ENCODE results near the gene SPEF2.
A peak's percentile ranks its signal among the peaks of the same experiment; 100 is the strongest.

The SPEF2 gene

GRCh38 chr5:35745193-35745592 lies 127.5 kb downstream of the SPEF2 start:
- H3K27me3 ChIP-seq (ENCODE audit: insufficient read depth, insufficient read length): peaks cover 54% of the 10 kb centered on the region
- no peak overlapping the region for H3K9ac ChIP-seq (ENCODE audit: insufficient read length, low read depth)
- no peaks in the 10 kb centered on the region for H3K4me1 ChIP-seq (ENCODE audit: insufficient read depth, insufficient read length)
- TF ChIP-seq ZNF274 (IDR thresholded peaks at IDR 0.05; ENCODE audit: low read depth, low read length) (no peak), YY1 (IDR thresholded peaks at IDR 0.05; ENCODE audit: insufficient read depth, insufficient read length) (no peak), SUZ12 (IDR thresholded peaks at IDR 0.05; ENCODE audit: extremely low read depth, insufficient read depth, insufficient read length) (no peak)
- no peak for DNase-seq (ENCODE audit: low read depth, low spot score)
- H3K4me3 ChIP-seq (ENCODE audit: insufficient read length, low read depth): no peak overlapping the region
- no peaks in the 10 kb centered on the region for H3K9me3 ChIP-seq (ENCODE audit: insufficient read depth, low read length)
- no peaks in the 10 kb centered on the region for H3K36me3 ChIP-seq (ENCODE audit: insufficient read depth, insufficient read length, low read length)

- TF ChIP-seq SUZ12 (IDR thresholded peaks at IDR 0.05; ENCODE audit: extremely low read depth, insufficient read depth, insufficient read length) (no peak), ZNF274 (IDR thresholded peaks at IDR 0.05; ENCODE audit: low read depth, low read length) (no peak), YY1 (IDR thresholded peaks at IDR 0.05; ENCODE audit: insufficient read depth, insufficient read length) (no peak)
- Histone ChIP-seq H3K9me3 (ENCODE audit: insufficient read depth, low read length) (no peaks in the 10 kb centered on the region), H3K4me3 (ENCODE audit: insufficient read length, low read depth) (no peak overlapping the region), H3K27me3 (ENCODE audit: insufficient read depth, insufficient read length) (peaks cover 58% of the 10 kb centered on the region), H3K9ac (ENCODE audit: insufficient read length, low read depth) (no peak overlapping the region), H3K36me3 (ENCODE audit: insufficient read depth, insufficient read length, low read length) (no peaks in the 10 kb centered on the region), H3K4me1 (ENCODE audit: insufficient read depth, insufficient read length) (no peaks in the 10 kb centered on the region)
- DNase-seq (ENCODE audit: low read depth, low spot score): no peak
Measured at GRCh38 chr5:35745660-35746059, 128.0 kb downstream of the SPEF2 start.

DNA sequence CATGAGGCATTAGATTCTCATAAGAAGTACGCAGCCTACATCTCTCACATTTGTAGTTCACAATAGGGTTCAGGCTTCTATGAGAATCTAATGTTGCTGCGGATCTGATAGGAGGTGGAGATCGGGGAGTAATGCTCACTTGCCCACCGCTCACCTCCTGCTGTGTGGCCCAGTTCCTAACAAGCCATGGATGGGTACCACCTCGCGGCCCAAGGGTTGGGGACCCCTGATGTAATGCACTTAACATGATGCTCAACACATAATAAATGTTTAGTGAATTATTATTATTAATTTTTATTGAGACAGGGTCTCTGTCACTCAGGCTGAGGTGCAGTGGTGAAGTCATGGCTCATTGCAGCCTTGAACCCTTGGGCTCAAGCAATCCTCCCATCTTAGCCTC lies 134.3 kb downstream of the SPEF2 start:
- H3K9me3 ChIP-seq (ENCODE audit: insufficient read depth, low read length): no peaks in the 10 kb centered on the region
- H3K36me3 ChIP-seq (ENCODE audit: insufficient read depth, insufficient read length, low read length): no peaks in the 10 kb centered on the region
- H3K9ac ChIP-seq (ENCODE audit: insufficient read length, low read depth): no peak overlapping the region
- peaks cover 2% of the 10 kb centered on the region for H3K4me1 ChIP-seq (ENCODE audit: insufficient read depth, insufficient read length)
- TF ChIP-seq ZNF274 (IDR thresholded peaks at IDR 0.05; ENCODE audit: low read depth, low read length): no peak
- no peak for TF ChIP-seq YY1 (IDR thresholded peaks at IDR 0.05; ENCODE audit: insufficient read depth, insufficient read length)
- no peak for TF ChIP-seq SUZ12 (IDR thresholded peaks at IDR 0.05; ENCODE audit: extremely low read depth, insufficient read depth, insufficient read length)
- no peak for DNase-seq (ENCODE audit: low read depth, low spot score)
- H3K27me3 ChIP-seq (ENCODE audit: insufficient read depth, insufficient read length): peaks cover 93% of the 10 kb centered on the region
- H3K4me3 ChIP-seq (ENCODE audit: insufficient read length, low read depth): no peak overlapping the region

GRCh38 chr5:35753500-35753899 lies 135.8 kb downstream of the SPEF2 start:
- DNase-seq (ENCODE audit: low read depth, low spot score): no peak
- peaks cover 2% of the 10 kb centered on the region for H3K4me1 ChIP-seq (ENCODE audit: insufficient read depth, insufficient read length)
- no peak overlapping the region for H3K9ac ChIP-seq (ENCODE audit: insufficient read length, low read depth)
- H3K4me3 ChIP-seq (ENCODE audit: insufficient read length, low read depth): no peak overlapping the region
- peaks cover 94% of the 10 kb centered on the region for H3K27me3 ChIP-seq (ENCODE audit: insufficient read depth, insufficient read length)
- H3K36me3 ChIP-seq (ENCODE audit: insufficient read depth, insufficient read length, low read length): no peaks in the 10 kb centered on the region
- H3K9me3 ChIP-seq (ENCODE audit: insufficient read depth, low read length): no peaks in the 10 kb centered on the region
- TF ChIP-seq ZNF274 (IDR thresholded peaks at IDR 0.05; ENCODE audit: low read depth, low read length) (no peak), YY1 (IDR thresholded peaks at IDR 0.05; ENCODE audit: insufficient read depth, insufficient read length) (no peak), SUZ12 (IDR thresholded peaks at IDR 0.05; ENCODE audit: extremely low read depth, insufficient read depth, insufficient read length) (no peak)

DNA sequence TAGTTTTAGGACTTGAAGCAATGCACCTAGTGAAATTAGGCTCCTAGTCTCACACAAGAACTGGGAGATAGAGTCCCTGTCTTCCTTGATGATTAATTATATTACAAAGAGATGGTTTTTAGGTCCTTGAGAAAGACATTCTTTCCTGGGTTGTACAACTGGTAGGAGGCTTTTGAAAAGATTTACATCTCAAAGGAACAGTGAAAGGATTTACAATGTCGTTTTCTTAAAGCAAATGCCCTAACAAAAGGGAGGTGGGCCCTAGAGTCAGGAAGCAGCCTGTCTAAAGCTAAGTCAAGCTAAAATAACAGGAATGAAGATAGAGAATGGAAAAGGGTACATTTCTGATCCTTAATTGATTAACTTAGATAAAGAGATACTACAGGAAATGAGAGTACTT lies 136.8 kb downstream of the SPEF2 start:
- Histone ChIP-seq H3K9me3 (ENCODE audit: insufficient read depth, low read length) (no peaks in the 10 kb centered on the region), H3K9ac (ENCODE audit: insufficient read length, low read depth) (no peak overlapping the region), H3K4me1 (ENCODE audit: insufficient read depth, insufficient read length) (peaks cover 2% of the 10 kb centered on the region), H3K27me3 (ENCODE audit: insufficient read depth, insufficient read length) (peaks cover 95% of the 10 kb centered on the region), H3K4me3 (ENCODE audit: insufficient read length, low read depth) (no peak overlapping the region), H3K36me3 (ENCODE audit: insufficient read depth, insufficient read length, low read length) (no peaks in the 10 kb centered on the region)
- DNase-seq (ENCODE audit: low read depth, low spot score): peak; percentile 44
- no peak for TF ChIP-seq YY1 (IDR thresholded peaks at IDR 0.05; ENCODE audit: insufficient read depth, insufficient read length)
- no peak for TF ChIP-seq SUZ12 (IDR thresholded peaks at IDR 0.05; ENCODE audit: extremely low read depth, insufficient read depth, insufficient read length)
- no peak for TF ChIP-seq ZNF274 (IDR thresholded peaks at IDR 0.05; ENCODE audit: low read depth, low read length)

GRCh38 chr5:35755966-35756365 lies 138.3 kb downstream of the SPEF2 start:
- Histone ChIP-seq H3K9me3 (ENCODE audit: insufficient read depth, low read length) (no peaks in the 10 kb centered on the region), H3K27me3 (ENCODE audit: insufficient read depth, insufficient read length) (peaks cover 93% of the 10 kb centered on the region), H3K9ac (ENCODE audit: insufficient read length, low read depth) (no peak overlapping the region), H3K36me3 (ENCODE audit: insufficient read depth, insufficient read length, low read length) (no peaks in the 10 kb centered on the region), H3K4me3 (ENCODE audit: insufficient read length, low read depth) (no peak overlapping the region), H3K4me1 (ENCODE audit: insufficient read depth, insufficient read length) (peaks cover 2% of the 10 kb centered on the region)
- TF ChIP-seq SUZ12 (IDR thresholded peaks at IDR 0.05; ENCODE audit: extremely low read depth, insufficient read depth, insufficient read length): no peak
- no peak for TF ChIP-seq ZNF274 (IDR thresholded peaks at IDR 0.05; ENCODE audit: low read depth, low read length)
- DNase-seq (ENCODE audit: low read depth, low spot score): no peak

GRCh38 chr5:35758151-35758724 lies 140.6 kb downstream of the SPEF2 start:
- TF ChIP-seq SUZ12 (IDR thresholded peaks at IDR 0.05; ENCODE audit: extremely low read depth, insufficient read depth, insufficient read length) (no peak), ZNF274 (IDR thresholded peaks at IDR 0.05; ENCODE audit: low read depth, low read length) (no peak), YY1 (IDR thresholded peaks at IDR 0.05; ENCODE audit: insufficient read depth, insufficient read length) (no peak)
- H3K4me1 ChIP-seq (ENCODE audit: insufficient read depth, insufficient read length): peaks cover 2% of the 10 kb centered on the region
- H3K4me3 ChIP-seq (ENCODE audit: insufficient read length, low read depth): no peak overlapping the region
- H3K9ac ChIP-seq (ENCODE audit: insufficient read length, low read depth): no peak overlapping the region
- H3K36me3 ChIP-seq (ENCODE audit: insufficient read depth, insufficient read length, low read length): no peaks in the 10 kb centered on the region
- no peaks in the 10 kb centered on the region for H3K9me3 ChIP-seq (ENCODE audit: insufficient read depth, low read length)
- H3K27me3 ChIP-seq (ENCODE audit: insufficient read depth, insufficient read length): peaks cover 92% of the 10 kb centered on the region
- no peak for DNase-seq (ENCODE audit: low read depth, low spot score)

All from NT2/D1 (cell line).